ENCODE results near the gene PRICKLE1. TPM values are rescaled to one million over a fixed set of nuclear protein-coding genes. Genes with fewer than 3 reads are reported as not detected.

The PRICKLE1 gene
- total and polyA plus RNA-seq, 2 of the 13 experiments (the other 11 are each of a cell fraction or from before 2014, with no cell fraction given): not detected

DNA sequence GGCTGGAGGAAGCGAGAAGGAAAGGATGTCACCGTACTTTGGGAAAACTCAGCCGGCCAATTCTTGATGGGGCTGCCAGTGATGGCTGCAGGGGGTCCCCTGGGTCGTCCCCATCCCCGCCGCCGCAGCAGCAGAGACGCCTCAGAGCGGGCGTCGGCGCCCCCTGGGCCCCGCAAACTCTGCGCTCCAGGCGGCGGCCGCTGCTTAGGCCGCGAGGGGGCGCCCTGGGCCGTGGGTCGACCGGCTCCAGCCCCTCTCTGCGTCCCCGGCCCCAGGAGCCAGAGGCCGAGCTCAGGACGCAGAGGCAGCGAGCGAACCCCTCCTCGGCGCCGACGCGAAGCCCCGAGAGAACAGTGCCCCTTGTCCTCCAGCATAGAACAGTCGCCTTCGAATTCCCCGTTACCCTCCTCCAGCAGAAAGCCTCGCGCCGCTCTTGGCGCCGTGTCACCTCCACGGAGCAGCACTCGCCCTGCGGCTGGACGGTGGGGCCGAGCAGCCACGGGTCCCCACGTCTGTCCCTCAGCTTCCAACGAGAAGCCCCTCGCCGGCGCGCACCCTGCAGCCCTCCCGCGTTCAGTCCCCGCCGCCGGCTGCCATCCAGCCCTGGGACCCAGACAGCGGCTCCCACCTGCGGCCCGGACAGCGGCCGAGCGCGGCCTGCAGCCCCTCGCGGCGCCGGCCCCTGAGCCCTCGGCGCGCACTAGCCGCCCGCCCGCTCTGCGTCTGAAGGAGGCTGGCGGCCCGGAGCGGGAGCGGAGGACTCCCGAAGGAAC lies 106.6 kb downstream of the PRICKLE1 start (continued):
- 0 out of 2 replicates have a peak, but pooled peaks have one; percentile 40 for TF ChIP-seq BCL3 (CRISPR knock-in tag; IDR thresholded peaks at IDR 0.05)
- TF ChIP-seq ZNF484 (CRISPR knock-in tag; IDR thresholded peaks at IDR 0.05; ENCODE audit: borderline replicate concordance, low read depth): no peak
- no peak for TF ChIP-seq PAXIP1 (CRISPR knock-in tag; conservative IDR thresholded peaks at IDR 0.05)
- TF ChIP-seq KLF16 (CRISPR knock-in tag; IDR thresholded peaks at IDR 0.05): no peak
- no peak for TF ChIP-seq ZNF180 (CRISPR knock-in tag; IDR thresholded peaks at IDR 0.05; ENCODE audit: borderline replicate concordance, low read depth)
- TF ChIP-seq GLI4 (CRISPR knock-in tag; IDR thresholded peaks at IDR 0.05; ENCODE audit: borderline replicate concordance): no peak
- TF ChIP-seq ZNF160 (CRISPR knock-in tag; IDR thresholded peaks at IDR 0.05): no peak
- TF ChIP-seq PITX1 (CRISPR knock-in tag; IDR thresholded peaks at IDR 0.05): no peak
- TF ChIP-seq ZBTB43 (CRISPR knock-in tag; conservative IDR thresholded peaks at IDR 0.05): no peak
- TF ChIP-seq MAF1 (CRISPR knock-in tag; IDR thresholded peaks at IDR 0.05; ENCODE audit: borderline replicate concordance): no peak
- no peak for TF ChIP-seq IKZF5 (CRISPR knock-in tag; IDR thresholded peaks at IDR 0.05)
- TF ChIP-seq ZNF292 (CRISPR knock-in tag; IDR thresholded peaks at IDR 0.05; ENCODE audit: borderline replicate concordance, low read depth): no peak
- TF ChIP-seq NRL (CRISPR knock-in tag; IDR thresholded peaks at IDR 0.05; ENCODE audit: borderline replicate concordance): no peak
- TF ChIP-seq ZNF207 (IDR thresholded peaks at IDR 0.05; ENCODE audit: borderline replicate concordance): no peak
- TF ChIP-seq, protein P1, sequence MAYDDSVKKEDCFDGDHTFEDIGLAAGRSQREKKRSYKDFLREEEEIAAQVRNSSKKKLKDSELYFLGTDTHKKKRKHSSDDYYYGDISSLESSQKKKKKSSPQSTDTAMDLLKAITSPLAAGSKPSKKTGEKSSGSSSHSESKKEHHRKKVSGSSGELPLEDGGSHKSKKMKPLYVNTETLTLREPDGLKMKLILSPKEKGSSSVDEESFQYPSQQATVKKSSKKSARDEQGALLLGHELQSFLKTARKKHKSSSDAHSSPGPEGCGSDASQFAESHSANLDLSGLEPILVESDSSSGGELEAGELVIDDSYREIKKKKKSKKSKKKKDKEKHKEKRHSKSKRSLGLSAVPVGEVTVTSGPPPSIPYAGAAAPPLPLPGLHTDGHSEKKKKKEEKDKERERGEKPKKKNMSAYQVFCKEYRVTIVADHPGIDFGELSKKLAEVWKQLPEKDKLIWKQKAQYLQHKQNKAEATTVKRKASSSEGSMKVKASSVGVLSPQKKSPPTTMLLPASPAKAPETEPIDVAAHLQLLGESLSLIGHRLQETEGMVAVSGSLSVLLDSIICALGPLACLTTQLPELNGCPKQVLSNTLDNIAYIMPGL (CRISPR knock-in tag; IDR thresholded peaks at IDR 0.05; ENCODE audit: borderline replicate concordance in 1 of 2, low read depth in 1 of 2): peak; percentile 60 to 82; a peak in 3 of 4 replicates
- no peak for TF ChIP-seq SMAD3 (CRISPR knock-in tag; IDR thresholded peaks at IDR 0.05)
- TF ChIP-seq ZNF441 (CRISPR knock-in tag; IDR thresholded peaks at IDR 0.05; ENCODE audit: borderline replicate concordance): no peak
